Measurements from ENCODE around the gene GUCD1. TPM values are rescaled to one million over a fixed set of nuclear protein-coding genes. Genes with fewer than 3 reads are reported as not detected.

GUCD1 gene
- total and polyA plus RNA-seq, 9 of the 15 experiments (the other 6 are each of a cell fraction or from before 2014, with no cell fraction given) = 31.5 to 67.8 (median 50.3) TPM

DNA sequence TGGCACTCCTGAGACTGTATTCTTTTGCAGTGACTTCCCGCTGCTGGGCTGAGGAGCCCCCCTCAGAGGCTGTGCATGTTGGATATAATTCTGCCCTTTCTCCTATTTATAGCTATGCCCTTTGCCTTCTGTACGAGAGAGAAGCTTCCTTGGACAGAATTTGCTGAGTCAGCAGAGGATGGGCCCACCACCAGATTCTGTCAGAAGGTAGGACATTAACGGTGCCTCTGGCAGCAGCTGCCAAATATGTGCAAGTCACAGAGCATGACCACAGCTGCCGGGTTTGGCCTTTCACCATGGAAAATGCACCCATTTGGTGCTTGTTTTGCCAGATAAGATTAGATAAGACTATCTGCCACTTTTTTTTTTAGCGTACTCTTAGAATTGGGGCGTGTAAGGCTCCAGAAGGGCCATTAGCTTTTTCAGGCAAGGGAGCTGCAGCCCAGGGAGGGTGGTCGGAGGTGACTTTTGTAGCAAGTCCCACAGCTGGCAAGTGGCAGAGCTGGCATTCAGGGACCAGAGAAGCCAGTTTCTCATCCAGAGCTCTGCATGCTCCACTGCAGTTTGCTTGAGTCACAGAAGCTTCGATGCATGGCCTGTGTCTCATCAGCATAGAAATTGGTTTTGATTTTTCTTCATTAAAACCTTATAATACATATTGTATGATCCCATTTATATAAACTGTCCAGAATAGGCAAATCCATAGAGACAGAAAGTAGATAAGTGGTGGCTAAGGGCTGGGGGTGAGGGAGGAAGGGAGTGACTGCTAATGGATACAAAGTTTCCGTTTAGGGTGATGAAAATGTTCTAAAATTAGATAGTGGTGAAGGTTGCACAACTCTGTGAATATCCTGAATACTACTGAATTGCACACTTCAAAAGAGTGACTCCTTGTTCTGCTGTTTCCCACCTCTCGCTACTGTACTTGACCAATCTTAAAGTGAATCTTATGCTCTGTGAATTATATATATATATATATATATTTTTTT, 44.0 kb downstream of the GUCD1 start (continued):
- TF ChIP-seq, protein P1, sequence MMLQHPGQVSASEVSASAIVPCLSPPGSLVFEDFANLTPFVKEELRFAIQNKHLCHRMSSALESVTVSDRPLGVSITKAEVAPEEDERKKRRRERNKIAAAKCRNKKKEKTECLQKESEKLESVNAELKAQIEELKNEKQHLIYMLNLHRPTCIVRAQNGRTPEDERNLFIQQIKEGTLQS (IDR thresholded peaks at IDR 0.05) = peak; percentile 52; the same call in 1 of the 2 replicates
- TF ChIP-seq, protein P1 (CRISPR knock-in tag; conservative IDR thresholded peaks at IDR 0.05) = no peak
- no peak for TF ChIP-seq ADNP (tag; IDR thresholded peaks at IDR 0.05)
- peak; percentile 90 for TF ChIP-seq BACH1 (tag; IDR thresholded peaks at IDR 0.05)
- TF ChIP-seq, protein P2, sequence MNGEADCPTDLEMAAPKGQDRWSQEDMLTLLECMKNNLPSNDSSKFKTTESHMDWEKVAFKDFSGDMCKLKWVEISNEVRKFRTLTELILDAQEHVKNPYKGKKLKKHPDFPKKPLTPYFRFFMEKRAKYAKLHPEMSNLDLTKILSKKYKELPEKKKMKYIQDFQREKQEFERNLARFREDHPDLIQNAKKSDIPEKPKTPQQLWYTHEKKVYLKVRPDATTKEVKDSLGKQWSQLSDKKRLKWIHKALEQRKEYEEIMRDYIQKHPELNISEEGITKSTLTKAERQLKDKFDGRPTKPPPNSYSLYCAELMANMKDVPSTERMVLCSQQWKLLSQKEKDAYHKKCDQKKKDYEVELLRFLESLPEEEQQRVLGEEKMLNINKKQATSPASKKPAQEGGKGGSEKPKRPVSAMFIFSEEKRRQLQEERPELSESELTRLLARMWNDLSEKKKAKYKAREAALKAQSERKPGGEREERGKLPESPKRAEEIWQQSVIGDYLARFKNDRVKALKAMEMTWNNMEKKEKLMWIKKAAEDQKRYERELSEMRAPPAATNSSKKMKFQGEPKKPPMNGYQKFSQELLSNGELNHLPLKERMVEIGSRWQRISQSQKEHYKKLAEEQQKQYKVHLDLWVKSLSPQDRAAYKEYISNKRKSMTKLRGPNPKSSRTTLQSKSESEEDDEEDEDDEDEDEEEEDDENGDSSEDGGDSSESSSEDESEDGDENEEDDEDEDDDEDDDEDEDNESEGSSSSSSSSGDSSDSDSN (IDR thresholded peaks at IDR 0.05; ENCODE audit: borderline replicate concordance in 1 of 2, low read depth in 2 of 2, low read length in 2 of 2) = no peak
- TF ChIP-seq, protein P3, sequence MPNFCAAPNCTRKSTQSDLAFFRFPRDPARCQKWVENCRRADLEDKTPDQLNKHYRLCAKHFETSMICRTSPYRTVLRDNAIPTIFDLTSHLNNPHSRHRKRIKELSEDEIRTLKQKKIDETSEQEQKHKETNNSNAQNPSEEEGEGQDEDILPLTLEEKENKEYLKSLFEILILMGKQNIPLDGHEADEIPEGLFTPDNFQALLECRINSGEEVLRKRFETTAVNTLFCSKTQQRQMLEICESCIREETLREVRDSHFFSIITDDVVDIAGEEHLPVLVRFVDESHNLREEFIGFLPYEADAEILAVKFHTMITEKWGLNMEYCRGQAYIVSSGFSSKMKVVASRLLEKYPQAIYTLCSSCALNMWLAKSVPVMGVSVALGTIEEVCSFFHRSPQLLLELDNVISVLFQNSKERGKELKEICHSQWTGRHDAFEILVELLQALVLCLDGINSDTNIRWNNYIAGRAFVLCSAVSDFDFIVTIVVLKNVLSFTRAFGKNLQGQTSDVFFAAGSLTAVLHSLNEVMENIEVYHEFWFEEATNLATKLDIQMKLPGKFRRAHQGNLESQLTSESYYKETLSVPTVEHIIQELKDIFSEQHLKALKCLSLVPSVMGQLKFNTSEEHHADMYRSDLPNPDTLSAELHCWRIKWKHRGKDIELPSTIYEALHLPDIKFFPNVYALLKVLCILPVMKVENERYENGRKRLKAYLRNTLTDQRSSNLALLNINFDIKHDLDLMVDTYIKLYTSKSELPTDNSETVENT (CRISPR knock-in tag; IDR thresholded peaks at IDR 0.05) = no peak
- no peak for TF ChIP-seq POLR2B (IDR thresholded peaks at IDR 0.05; ENCODE audit: low read depth, partially characterized antibody)
- TF ChIP-seq, protein P4, sequence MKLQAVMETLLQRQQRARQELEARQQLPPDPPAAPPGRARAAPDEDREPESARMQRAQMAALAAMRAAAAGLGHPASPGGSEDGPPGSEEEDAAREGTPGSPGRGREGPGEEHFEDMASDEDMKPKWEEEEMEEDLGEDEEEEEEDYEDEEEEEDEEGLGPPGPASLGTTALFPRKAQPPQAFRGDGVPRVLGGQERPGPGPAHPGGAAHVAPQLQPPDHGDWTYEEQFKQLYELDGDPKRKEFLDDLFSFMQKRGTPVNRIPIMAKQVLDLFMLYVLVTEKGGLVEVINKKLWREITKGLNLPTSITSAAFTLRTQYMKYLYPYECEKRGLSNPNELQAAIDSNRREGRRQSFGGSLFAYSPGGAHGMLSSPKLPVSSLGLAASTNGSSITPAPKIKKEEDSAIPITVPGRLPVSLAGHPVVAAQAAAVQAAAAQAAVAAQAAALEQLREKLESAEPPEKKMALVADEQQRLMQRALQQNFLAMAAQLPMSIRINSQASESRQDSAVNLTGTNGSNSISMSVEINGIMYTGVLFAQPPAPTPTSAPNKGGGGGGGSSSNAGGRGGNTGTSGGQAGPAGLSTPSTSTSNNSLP (IDR thresholded peaks at IDR 0.05; ENCODE audit: borderline replicate concordance, low read depth, low read length) = no peak
- TF ChIP-seq XRCC3 (IDR thresholded peaks at IDR 0.05) = no peak
- no peak for TF ChIP-seq NFYB (IDR thresholded peaks at IDR 0.05; ENCODE audit: extremely low read depth, insufficient read length)
- no peak for TF ChIP-seq KAT2B (IDR thresholded peaks at IDR 0.05; ENCODE audit: low read depth, low read length)
- peak; percentile 36; the same call in 1 of the 2 replicates for TF ChIP-seq LEF1 (IDR thresholded peaks at IDR 0.05)
- no peak for TF ChIP-seq SNRNP70 (optimal IDR thresholded peaks at IDR 0.05; ENCODE audit: low read depth, low read length)
- TF ChIP-seq, protein P5, sequence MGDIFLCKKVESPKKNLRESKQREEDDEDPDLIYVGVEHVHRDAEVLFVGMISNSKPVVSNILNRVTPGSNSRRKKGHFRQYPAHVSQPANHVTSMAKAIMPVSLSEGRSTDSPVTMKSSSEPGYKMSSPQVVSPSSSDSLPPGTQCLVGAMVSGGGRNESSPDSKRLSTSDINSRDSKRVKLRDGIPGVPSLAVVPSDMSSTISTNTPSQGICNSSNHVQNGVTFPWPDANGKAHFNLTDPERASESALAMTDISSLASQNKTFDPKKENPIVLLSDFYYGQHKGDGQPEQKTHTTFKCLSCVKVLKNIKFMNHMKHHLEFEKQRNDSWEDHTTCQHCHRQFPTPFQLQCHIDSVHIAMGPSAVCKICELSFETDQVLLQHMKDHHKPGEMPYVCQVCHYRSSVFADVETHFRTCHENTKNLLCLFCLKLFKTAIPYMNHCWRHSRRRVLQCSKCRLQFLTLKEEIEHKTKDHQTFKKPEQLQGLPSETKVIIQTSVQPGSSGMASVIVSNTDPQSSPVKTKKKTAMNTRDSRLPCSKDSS (IDR thresholded peaks at IDR 0.05; ENCODE audit: low read depth, partially characterized antibody) = no peak
- TF ChIP-seq, protein P6, sequence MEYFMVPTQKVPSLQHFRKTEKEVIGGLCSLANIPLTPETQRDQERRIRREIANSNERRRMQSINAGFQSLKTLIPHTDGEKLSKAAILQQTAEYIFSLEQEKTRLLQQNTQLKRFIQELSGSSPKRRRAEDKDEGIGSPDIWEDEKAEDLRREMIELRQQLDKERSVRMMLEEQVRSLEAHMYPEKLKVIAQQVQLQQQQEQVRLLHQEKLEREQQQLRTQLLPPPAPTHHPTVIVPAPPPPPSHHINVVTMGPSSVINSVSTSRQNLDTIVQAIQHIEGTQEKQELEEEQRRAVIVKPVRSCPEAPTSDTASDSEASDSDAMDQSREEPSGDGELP (CRISPR knock-in tag; IDR thresholded peaks at IDR 0.05; ENCODE audit: borderline replicate concordance) = peak; percentile 55; the same call in 1 of the 2 replicates
- no peak for TF ChIP-seq ZNF217 (CRISPR knock-in tag; IDR thresholded peaks at IDR 0.05)
